WI38 (cell line): ENCODE data around the gene TMCC2.

ENCODE experiments used
- H3K4me3 ChIP-seq: 2 replicates; pipeline ENCODE4 v1.5.1; 2011; ENCODE audit warnings: low read depth, mild to moderate bottlenecking, control low read depth, low read length
- CTCF ChIP-seq: IDR thresholded peaks from 2 replicates; pipeline ENCODE4 v1.5.1; 2012; ENCODE audit warnings: low read depth, mild to moderate bottlenecking, control low read depth, low read length

TMCC2 gene

DNA sequence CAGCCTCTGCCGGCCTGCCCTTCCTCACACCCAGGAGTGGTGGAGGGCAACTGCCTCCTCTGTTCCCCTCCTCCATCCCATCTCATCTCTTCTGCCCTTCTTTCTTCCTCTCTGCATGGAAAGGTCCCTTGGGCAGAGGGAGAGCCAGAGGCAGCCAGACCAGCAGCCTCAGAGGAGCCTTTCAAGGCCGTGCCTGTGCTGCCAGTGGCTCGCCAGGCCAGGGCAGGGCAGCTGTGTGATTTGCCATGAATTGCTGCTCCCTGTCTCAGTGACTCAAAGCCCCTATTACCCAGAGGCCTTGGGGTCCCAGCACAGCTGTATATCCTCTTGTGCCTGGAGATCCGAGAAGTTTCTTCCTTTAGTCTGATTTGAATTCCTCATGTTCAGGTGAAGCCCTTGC, 21.9 kb downstream of the TMCC2 start:
- TF ChIP-seq CTCF = no peak

GRCh38 chr1:205250699-205251098, 23.0 kb downstream of the TMCC2 start:
- no peak overlapping the region for H3K4me3 ChIP-seq
- no peak for TF ChIP-seq CTCF

More for the DNA sequence above, 21.9 kb downstream of the TMCC2 start:
- H3K4me3 ChIP-seq = no peak overlapping the region

GRCh38 chr1:205251576-205251975, 23.8 kb downstream of the TMCC2 start:
- TF ChIP-seq CTCF = no peak
- no peak overlapping the region for H3K4me3 ChIP-seq

DNA sequence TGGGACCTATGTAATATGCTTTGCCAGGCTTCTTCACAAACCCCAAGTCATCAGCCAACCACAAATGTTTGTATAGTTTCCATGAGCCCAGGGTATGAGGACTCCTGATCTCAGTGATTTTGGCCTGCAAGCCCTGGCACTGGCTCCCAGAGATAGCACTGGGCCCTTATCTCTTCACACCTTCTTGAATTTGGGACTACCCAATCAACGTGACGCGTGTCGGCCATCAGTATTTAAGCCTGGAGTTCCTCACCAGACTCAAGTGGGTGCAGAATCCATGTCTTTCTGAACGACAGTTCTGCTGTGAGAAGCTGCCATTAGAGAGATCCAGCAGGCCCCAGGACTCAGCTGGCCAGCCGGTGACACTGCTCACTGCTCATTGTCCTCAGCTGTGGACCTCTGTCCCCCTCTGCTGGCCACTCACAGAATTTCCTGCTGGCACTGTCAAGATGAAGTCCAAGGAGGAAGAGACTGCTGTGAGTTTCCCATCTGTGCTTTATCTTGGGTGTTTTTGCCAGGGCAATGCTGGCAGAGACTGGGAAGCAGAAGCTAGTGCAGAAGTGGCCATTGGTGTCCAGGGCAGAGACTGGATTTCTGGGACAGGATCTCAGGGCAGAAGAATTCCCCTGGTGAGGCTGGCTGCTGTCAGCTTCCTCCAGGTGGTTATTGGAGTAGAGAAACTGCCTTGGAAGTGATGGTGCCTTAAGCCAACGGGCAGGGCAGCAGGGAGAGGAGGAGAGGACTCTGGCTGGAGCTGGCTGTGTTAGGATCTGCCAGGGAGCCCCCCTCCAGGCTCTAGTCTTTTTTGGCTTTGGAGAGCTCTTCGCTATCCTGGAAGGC, 28.4 kb downstream of the TMCC2 start:
- H3K4me3 ChIP-seq = no peak overlapping the region
- TF ChIP-seq CTCF = peak; percentile 94

DNA sequence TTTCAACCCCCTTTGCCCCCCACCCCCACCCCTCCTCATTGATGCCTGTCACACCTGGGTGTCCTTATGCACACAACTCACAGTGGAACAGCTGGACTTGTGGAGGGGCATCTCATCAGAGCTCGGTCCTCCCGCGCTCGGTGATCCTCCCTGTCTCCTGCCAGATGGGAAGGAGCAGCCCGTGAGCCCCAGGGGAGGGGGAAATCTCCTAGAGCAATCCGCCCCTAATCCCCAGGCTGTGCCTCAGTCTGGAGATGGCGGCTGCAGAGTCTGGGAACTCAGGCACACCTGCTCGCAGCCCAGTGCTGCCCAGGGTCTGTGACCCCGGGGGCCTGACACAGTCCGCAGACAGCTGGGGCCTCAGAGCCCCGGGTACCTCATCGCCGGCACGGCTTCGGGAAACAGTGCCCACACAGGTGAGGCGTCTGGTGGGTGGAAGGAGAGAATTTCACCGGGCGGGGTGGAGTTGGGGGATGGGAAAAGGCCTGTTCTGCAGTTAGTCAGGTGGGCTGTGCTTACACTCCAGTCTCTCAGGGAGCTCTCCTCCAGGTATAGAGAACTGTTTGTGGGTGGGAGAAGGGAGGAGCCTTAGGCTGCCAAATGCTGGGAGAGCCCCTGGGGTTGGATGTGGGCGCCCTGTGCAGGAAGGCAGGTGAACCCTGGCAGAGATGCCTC, 29.3 kb downstream of the TMCC2 start:
- no peak for TF ChIP-seq CTCF
- H3K4me3 ChIP-seq = no peak overlapping the region

DNA sequence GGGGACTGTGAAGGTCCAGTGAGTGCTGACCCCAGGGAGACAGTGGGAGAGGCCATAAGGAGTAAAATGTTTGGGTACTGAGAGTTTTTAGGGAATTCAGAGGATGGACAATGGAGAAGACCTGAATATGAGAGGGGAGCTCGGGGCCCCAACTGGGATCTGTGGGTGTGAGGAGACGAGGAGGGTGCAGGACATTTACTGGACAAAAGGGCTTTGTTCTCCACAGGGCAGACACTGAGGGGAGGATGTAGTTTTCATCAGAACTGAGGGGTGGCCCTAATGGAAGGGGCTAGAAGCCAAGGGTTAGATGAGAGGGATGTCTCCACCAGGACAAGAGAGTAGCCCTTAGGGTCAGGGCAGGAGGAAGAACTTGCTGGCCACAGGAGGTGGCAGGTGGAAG, 30.0 kb downstream of the TMCC2 start:
- no peak for TF ChIP-seq CTCF
- no peak overlapping the region for H3K4me3 ChIP-seq

DNA sequence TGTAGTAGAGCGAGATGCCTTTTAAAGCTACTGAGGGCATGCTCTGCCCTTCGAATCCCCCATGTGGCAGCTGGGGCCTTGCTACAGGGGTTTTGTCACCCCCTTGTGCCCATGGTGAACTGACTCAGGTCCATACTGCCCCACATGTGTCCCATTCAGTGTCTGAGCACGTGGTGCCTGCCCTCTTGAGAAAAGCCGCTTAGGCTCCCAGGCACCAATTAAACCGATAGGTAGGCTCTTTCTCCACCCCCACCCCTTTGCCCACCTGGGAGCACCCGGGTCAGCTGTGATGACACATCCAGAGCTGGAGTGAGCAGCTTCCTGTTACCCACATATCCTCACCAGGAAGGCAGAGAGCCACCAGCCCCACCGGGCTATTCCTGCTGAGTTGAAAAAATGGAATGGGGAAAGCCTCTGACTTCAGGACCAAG, 30.5 kb downstream of the TMCC2 start:
- H3K4me3 ChIP-seq = no peak overlapping the region
- TF ChIP-seq CTCF = no peak
